Measurements from ENCODE around the gene TECPR2.

TECPR2 gene

DNA sequence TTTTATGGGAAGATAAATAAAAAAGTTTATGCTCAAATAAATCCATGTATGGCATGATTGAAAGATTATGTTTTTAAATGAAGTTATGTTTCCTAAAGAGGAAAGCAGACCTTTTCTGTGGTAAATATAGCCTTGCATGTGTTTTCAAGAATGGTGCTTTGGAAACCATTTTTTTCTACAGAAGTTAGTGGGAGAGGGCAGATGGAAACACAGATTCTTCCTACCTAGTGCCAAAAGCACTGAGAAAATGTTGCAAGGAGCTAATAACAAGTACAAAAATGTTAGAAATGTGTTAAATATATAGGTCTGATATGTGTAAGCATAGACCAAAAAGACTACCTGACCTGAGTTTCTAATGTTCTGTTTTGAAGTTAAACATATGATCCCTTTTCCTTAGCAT lies 24.3 kb downstream of the TECPR2 start:
- no peak for DNase-seq

DNA sequence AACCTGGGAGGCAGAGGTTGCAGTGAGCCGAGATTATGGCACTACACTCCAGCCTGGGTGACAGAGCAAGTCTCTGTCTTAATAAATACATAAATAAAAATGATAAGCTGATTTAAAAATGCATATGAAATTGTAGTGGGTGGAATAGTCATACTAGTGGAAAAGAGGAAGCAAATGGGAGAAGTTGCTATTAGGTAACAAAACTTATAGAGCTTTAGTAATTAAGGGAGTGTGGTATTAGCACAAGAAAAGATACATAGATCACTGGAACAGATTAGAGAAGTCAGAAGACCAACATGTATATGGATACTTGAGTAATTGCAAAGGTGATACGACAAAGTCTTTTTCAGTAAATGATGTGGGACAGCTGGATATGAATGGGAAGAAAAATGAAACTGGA lies 26.5 kb downstream of the TECPR2 start:
- DNase-seq, result no peak

DNA sequence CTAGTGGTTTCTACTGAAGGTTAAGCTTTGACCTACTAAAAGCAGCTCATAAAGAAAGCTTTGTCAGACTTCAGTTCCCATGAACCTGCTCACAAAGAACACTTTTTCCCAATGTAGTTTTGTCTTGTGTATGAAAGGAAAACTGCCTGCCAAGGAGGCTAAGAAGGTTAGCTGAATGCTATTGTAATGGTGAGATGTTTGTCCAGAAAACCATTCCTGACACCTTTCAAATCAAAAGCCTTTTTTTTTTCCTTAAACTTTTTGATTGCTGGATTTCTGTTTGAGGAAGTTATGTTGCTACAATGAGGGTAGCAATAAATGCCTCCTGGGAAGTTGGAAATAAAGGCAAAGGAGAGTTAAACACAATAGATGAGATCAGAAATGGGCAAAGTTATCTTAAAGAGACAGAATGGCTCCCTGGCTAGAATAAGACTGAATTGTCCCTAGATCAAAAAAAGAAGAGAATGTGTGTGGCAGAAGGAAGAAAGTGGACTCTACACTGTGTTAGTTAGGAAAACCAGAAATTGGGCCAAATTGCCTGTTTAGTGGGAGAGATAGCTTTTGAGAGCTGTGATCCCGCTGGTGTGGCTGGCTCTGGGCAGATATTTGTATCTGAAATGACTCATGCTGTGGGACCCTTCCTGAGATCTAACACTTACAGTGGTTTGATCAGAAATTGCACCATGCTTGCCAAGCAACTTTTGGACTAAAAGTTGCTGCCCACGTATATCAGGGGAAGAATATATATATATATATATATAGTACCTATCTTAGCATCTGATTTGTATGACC lies 27.5 kb downstream of the TECPR2 start:
- DNase-seq, result no peak

DNA sequence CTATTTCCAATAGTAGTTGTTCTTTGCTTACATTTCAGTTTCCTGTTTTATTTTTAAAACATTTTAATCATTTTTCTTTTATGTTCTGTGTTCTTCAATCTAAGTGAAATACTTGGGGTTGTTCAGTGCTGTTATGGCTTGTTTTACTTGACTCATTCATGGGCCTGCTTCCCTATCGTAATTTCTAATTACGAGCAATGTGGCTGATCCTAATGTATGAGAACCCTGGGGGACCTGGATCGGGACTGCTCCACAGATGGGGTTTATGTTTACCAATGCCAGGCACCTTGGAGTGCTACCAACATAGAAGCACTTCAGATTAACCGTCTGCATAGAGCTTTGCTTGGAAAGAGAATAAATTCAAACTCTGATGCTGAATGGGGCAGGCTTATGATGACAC lies 29.8 kb downstream of the TECPR2 start:
- DNase-seq, result no peak

DNA sequence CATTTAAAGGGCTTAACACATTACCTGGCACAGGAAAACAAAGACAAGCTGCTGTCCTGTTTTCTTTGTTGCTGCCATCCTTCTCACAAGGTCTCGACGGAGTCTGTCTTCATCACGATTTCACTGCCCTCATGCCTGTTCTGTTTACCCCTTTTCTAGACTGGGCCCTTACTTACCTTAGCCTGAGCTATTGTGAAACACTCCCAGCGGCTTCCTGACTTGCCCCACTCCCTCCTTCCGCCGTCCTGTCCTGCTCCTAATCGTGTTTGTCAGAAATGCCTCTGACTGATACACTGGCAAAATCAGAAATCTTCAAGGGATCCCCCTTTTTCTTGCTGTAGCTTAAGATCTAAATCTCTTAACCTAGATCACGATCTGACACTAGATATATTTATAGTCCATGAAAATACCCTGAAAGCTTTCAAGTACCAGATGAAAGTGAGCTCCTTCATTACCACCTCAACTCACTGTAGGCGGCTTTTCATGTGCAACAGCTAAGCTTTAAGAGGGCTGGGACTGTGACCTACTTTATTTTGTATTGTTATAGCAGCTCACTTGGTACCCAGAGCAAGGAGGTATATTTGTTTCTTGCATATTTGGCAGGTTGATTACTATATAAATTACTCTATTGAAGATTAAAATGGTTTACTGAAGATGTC lies 32.1 kb downstream of the TECPR2 start:
- DNase-seq, result no peak

DNA sequence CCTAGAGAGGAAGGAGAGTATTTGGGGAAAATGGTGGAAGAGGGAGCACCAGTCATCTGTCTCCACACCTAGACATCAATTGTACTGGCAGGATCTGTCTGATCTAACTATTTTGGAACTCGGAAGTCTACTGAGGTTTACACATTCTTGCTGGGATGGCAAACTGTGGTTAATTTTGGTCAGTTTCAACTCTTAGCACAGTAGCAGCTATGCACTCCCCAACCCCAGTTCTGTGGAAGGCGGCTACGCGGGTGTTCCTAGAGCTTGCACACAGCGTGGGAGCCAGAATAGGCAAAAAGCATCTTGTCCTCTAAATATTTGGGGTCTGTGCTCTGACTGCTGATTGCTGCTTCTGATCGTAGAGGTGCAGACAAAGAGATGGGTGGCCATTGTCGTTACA lies 33.8 kb downstream of the TECPR2 start:
- DNase-seq, result no peak

DNA sequence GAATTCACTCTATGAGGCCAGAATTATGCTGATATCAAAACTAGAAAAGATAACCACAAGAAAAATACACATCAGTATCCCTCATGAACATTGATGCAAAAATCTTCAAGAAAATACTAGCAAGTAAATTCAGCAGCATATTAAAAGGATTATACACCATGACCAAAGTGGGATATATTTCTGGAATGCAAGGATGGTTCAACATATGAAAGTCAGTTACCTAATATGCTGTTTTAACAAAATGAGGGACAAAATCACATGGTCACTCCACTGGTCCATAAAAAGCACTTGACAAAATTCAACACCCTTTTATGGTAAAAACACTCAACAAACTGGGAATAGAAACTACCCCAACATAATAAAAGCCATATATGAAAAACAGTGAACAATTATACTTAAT lies 40.3 kb downstream of the TECPR2 start:
- no peak for DNase-seq

DNA sequence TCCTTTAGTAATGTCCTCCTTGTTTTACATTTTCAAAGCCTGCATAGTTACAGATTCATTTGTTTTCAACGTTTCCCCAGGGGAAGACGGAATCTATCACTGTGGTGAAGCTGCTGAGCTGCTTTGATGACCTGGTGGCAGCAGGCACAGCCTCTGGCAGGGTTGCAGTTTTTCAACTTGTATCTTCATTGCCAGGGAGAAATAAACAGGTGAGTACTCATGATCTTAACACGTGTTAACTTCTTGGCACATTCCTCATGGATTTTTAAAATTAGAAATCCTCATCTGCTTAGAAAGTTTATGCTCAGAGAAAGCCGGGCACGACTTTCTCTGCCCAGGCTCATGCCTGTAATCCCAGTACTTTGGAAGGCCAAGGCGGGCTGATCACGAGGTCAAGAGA lies 44.5 kb downstream of the TECPR2 start:
- DNase-seq, result no peak

DNA sequence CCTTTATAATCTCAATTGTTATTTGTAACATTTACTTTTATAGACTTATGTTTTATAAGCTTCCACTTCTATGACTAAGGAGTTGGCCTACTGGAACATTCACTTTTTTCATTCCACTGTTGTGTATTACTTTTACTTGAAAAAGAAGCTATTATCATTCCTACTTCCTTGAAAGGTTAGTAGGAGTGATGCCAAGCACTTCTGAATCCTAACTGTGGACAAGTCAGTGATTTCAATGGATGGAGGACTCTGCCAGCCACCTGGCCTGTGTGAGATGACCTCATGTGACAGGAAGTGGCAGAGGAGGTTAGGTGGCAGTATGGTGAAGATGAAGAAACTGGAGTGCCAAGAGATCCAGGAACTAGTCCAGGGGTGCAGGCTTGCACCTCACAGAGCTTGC lies 46.0 kb downstream of the TECPR2 start:
- DNase-seq, result no peak

DNA sequence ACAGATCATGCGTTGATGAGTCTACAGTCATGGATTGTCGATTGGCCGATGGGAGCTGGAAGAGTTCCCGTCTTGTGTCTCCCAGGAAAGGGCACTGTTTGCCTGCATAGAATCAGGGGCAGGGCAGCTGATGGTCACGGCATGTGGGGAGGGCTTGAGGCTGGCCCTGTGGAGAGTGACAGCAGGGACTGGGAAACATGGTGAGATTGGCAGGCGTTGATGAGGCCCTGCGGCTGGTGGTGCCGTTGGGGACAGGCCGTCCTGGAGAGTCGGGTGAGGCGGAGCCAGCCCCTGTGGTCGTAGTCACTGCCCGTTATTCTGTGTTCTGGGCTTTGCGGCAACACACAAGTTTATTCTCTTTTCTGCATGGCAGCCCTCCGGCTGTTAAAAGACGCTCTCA lies 52.9 kb downstream of the TECPR2 start:
- no peak for DNase-seq

DNA sequence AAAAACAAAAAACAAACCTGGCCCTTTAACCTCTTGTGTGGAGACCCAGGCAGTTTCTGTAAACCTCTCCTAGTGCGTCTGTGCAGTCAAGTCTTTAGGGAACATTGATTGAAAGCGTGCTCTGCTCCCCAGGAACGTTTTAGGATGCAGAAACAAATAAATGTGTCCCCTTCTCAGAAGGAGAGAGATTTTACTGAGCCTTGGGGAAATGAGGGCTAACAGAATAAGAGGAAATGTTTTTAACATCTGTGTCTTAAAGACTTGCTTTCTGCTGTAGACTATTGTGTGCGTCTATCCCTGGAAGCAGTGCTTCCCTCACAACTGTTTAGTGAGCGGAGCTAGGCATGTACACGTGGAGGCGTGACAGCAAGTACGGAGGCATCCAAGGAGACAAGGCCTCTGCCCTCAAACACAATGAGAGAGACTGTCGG lies 54.3 kb downstream of the TECPR2 start:
- peak; percentile 49 for DNase-seq

DNA sequence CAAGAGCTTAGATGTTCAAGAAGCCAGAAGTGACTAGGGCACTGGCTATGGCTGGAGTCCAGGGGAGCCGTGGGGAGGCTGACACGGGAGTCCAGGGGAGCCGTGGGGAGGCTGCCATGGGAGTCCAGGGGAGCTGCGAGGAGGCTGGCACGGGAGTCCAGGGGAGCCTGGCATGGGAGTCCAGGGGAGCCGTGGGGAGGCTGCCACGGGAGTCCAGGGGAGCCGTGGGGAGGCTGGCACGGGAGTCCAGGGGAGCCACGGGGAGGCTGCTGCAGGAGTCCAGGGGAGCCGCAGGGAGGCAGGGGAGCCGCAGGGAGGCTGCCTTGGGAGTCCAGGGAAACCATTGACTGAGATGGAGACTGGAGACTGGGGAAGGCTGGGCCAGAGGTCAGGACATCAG lies 54.9 kb downstream of the TECPR2 start:
- no peak for DNase-seq

DNA sequence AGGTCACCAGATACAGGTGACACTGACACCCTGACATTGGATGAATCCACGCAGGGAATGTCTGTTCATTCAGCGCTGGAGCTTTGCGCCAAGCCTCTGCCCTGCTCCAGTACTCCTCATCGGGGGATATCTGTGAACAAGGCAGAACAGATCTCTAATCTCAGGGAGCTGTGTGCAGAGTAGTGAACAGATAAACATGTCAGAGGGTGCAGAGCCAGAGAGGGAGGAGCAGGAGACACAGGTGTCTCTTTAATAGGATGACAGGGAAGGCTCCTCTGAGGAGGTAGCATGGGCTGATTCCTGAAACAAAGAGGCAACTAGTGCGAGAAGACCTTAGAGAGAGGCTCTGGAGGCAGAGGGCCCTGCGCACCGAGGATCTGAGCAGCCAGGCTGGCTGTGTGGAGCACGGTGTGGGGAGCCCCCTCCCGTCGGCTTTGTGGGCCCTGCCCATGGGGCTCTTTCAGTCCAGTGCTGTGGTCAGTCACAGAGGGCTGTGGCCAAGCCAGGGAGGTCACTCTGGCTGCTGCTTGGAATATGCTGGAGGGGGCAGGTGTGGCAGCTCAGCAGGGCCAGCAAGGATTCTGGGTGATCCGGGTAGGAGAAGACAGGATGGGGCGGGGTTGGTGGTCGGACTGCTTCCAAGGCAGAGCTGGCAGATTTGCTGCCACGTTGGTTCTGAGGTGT lies 55.6 kb downstream of the TECPR2 start:
- no peak for DNase-seq

DNA sequence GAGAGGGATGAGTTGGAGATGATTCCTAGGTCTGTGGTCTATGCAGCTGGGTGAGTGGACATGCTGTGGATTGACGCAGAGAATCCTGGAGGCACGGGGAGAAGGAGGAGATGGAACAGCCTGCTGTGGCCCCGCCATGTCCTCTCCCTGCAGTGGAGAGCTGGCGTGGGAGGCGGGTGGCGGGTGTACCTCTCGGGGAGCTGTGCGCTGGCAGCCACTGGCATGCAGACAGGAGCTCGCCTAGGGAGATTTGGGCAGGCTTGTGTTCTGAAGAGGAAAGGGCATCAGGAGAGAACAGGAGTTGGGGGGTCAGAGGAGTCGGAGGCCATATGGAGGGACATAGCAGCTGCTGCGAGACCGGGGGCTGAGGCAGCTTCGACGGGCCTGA lies 56.1 kb downstream of the TECPR2 start:
- DNase-seq, result no peak

DNA sequence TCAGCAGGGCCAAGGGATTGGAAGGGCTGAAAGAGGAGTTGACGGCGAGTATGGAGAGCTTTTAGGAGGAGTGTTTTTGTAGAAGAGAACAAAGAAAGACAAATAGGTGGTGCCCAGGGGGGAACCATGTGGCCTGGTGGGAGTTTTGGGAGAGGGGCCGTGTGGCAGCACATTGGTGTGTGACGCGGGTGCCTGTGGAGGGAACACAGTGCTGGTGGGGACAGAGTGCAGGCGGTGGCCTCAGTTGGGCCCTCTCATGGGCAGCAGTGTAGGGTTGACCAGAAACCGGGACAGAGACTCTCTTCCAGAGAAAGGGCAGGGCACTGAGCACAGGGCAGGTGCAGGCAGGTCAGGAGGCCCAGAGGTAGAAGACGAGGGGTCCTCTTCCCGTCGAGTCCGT lies 56.5 kb downstream of the TECPR2 start:
- no peak for DNase-seq

DNA sequence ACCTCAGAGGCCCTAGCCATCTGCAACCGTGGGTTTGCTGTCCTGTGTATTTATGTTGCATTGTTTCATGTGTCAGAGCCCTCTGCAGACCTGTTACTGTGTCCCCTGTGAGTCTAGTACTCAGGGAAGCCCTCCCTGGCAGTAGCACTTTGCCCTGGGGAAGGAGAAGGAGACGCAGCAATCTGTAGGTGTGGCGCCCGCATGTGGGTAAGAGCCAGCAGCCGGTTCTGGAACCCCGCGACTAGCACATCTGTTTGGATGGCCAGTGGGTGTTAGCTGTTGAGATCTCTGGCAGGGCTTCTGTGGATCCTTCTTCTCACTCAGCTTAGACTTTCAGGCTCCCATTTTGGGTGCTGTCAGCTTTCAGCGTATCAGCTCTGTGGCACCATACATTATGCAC lies 57.0 kb downstream of the TECPR2 start:
- no peak for DNase-seq

DNA sequence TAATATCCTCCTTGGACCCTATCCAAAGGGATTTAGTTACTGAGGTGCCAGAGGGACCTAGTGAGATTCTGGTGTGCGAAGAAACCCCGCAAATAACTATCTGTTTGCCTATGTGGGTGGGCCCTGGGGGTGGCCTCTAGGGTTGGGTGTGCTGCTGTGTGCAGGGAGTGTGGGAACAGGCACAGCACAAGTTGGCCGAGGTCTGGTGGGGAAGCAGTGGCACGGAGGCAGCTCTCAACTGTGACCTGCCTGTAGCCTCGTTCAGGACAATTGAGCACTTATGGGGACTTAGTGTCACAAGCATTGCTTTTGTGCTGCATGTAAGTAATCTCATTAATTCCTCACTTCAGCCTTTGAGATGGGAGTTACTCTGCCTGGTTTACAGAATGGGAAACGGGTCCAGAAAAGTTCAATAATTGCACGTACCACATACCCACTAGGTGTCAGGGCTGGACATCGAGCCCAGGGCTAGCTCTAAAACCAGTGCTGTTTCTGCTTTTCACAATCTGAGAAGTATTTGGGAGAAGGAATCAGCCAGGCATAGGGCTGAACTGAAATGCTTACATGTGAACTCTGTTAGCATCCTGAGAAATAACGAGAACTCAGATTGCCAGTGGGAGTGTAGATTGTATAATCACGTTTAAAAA lies 58.8 kb downstream of the TECPR2 start:
- no peak for DNase-seq

DNA sequence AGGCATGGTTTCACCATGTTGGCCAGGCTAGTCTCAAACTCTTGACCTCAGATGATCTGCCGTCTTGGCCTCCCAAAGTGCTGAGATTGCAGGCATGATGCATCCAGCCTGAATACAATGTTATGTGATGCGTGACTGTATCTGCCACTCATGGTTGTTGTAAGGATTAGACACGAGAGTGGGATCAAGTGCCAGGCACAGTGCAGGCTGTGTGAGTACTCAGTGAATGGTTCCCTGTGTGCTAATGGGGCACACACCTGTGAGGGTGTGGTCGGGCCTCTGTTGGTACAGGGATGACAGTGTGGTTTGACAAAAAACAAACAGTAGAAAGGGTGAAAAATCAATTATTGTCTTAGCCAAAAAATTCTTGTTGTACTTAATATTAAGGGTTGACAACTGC lies 61.8 kb downstream of the TECPR2 start:
- no peak for DNase-seq

DNA sequence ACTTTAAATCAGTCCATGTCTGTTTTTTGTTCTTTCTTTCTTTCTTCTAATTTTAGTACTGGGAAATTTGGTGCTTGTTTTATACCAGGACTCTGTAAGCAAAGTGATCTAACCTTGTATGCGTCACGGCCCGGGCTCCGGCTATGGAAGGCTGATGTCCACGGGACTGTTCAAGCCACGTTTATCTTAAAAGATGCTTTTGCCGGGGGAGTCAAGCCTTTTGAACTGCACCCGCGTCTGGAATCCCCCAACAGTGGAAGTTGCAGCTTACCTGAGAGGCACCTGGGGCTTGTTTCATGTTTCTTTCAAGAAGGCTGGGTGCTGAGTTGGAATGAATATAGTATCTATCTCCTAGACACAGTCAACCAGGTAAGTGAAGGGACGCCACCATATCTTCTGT lies 62.2 kb downstream of the TECPR2 start:
- DNase-seq, result no peak

DNA sequence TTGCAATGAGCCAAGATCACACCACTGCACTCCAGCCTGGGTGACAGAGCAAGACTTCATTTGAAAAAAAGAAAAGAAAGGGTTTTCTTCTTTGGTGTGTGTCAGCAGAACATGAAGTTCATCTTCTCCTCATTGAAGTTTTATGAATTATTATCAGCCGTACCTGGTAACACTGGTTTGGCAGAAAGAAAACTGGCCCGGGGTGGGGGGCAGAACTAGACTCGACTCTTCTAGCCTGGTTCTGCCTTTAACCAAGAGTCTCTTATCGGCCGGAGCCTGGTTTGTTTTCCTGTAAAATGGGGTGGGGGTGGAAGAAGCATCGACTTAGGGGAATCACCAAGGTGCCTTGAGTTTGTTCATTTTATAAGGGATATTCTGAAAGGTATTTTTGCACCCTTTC lies 64.1 kb downstream of the TECPR2 start:
- DNase-seq, result no peak

DNA sequence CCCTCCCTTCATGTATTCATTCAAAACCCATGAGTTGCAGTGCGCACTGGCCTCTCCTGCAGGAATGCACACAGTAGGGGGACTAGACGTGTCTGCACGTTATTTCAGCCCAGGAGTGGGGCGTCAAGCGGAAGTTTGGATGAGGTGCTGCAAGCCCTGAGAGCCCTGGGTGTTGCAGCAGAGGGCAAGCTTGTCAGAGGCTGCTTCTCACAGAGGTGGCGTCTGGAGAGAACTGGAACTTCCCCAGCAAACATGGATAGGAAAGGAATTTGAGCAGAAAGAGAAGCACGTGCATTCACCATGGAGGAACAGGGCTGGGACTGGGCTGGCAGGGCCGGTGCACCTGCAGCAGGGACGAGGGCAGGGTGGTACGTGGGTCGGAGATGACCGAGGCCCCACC lies 64.9 kb downstream of the TECPR2 start:
- DNase-seq, result no peak

DNA sequence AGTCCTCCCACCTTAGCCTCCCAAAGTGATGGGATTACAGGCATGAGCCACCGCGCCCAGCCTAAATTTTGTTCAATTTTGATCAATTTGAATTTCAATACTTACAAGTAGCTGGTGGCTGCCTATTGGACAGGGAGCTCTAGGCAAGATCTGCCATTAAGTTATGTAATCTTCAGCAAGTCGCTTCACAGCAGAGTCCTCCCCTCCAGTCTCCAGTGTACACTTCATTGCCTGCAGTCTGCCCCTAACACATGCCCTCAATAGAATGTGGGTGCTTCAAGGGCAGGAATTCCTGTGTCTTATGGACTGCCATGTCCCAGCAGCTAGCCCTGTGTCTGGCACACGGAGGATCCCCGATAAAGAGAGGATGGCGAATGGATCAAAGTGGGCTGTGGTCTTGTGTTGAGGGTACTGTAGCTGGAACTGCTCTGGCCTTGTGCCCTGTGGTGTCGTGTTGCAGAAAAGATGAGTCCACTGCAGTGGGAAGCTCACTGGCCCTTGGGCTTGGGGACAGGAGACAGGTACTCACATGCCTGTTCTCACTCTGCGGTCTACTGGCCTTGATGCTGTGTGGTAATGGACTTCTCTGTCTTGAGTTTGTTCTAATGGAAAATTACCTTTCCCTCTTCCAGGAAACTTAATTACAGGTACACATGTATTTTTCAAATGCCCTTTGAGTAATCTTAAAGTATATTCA lies 67.6 kb downstream of the TECPR2 start:
- no peak for DNase-seq

DNA sequence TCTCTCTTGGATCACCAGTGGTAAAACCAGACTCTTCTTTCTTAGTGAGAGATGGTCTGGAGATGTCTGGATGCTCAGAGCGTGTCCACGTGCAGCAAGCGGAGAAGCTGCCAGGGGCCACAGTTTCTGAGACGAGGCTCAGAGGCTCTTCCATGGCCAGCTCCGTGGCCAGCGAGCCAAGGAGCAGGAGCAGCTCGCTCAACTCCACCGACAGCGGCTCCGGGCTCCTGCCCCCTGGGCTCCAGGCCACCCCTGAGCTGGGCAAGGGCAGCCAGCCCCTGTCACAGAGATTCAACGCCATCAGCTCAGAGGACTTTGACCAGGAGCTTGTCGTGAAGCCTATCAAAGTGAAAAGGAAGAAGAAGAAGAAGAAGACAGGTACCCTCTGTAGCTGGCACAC lies 69.0 kb downstream of the TECPR2 start:
- DNase-seq, result no peak

Measured in femur (tissue), 1 donor.